H9 (cell line): Measurements from ENCODE around the gene FAM219B. TPM values are rescaled to one million over a fixed set of nuclear protein-coding genes. Genes with fewer than 3 reads are reported as not detected.

ENCODE experiments used
- DNase-seq: peaks from one replicate; pipeline ENCODE4 v3.0.0-alpha.2; 2017
- H2AFZ ChIP-seq: one replicate; pipeline ENCODE4 v1.6.1; 2013; ENCODE audit warnings: mild to moderate bottlenecking, low read length, control low read depth, moderate library complexity
- H2AK5ac ChIP-seq: 2 replicates; pipeline ENCODE4 v1.6.1; 2013; ENCODE audit warnings: low read length, control low read depth, mixed read lengths; ENCODE audit not compliant: insufficient read length
- H2BK120ac ChIP-seq: one replicate; pipeline ENCODE4 v1.6.1; 2013; ENCODE audit warnings: low read depth, mild to moderate bottlenecking, low read length, control low read depth, inconsistent platforms; ENCODE audit not compliant: poor library complexity, severe bottlenecking
- H2BK12ac ChIP-seq: 2 replicates; pipeline ENCODE4 v1.6.1; 2013; ENCODE audit warnings: low read length, control low read depth, mixed read lengths, low read depth; ENCODE audit not compliant: insufficient read length
- H2BK15ac ChIP-seq: 2 replicates; pipeline ENCODE4 v1.6.1; 2013; ENCODE audit warnings: low read depth, low read length, control low read depth
- H2BK20ac ChIP-seq: one replicate; pipeline ENCODE4 v1.6.1; 2013; ENCODE audit warnings: low read depth, mild to moderate bottlenecking, low read length, control low read depth, inconsistent platforms; ENCODE audit not compliant: poor library complexity, severe bottlenecking
- H2BK5ac ChIP-seq: 2 replicates; pipeline ENCODE4 v1.6.1; 2013; ENCODE audit warnings: low read length, control low read depth, mixed read lengths; ENCODE audit not compliant: insufficient read length
- H3K14ac ChIP-seq: 2 replicates; pipeline ENCODE4 v1.6.1; 2013; ENCODE audit warnings: low read length, control low read depth; ENCODE audit not compliant: insufficient read depth
- H3K18ac ChIP-seq: 2 replicates; pipeline ENCODE4 v1.6.1; 2013; ENCODE audit warnings: low read depth, mild to moderate bottlenecking, mixed read lengths, low read length, control low read depth; ENCODE audit not compliant: insufficient read length
- H3K23ac ChIP-seq: 2 replicates; pipeline ENCODE4 v1.6.1; 2013; ENCODE audit warnings: low read length, control low read depth, mixed read lengths, low read depth; ENCODE audit not compliant: insufficient read length
- H3K23me2 ChIP-seq: 2 replicates; pipeline ENCODE4 v1.6.1; 2013; ENCODE audit warnings: low read depth, mild to moderate bottlenecking, mixed read lengths, low read length, control low read depth; ENCODE audit not compliant: insufficient read length, poor library complexity, severe bottlenecking
- H3K27ac ChIP-seq: 2 replicates; pipeline ENCODE4 v1.5.1; 2013; ENCODE audit warnings: low read length, control low read depth, mixed read lengths, low read depth; ENCODE audit not compliant: insufficient read length
- H3K27me3 ChIP-seq: 2 replicates; pipeline ENCODE4 v1.6.1; 2013; ENCODE audit warnings: low read length, control low read depth, inconsistent platforms; ENCODE audit not compliant: insufficient read depth
- H3K4ac ChIP-seq: 2 replicates; pipeline ENCODE4 v1.6.1; 2013; ENCODE audit warnings: low read depth, mild to moderate bottlenecking, control low read depth, inconsistent platforms, low read length, moderate library complexity
- H3K4me1 ChIP-seq: 2 replicates; pipeline ENCODE4 v1.6.1; 2013; ENCODE audit warnings: low read length, control low read depth, inconsistent platforms; ENCODE audit not compliant: insufficient read depth
- H3K4me2 ChIP-seq: 2 replicates; pipeline ENCODE4 v1.6.1; 2013; ENCODE audit warnings: low read length, control low read depth, mixed read lengths; ENCODE audit not compliant: insufficient read length, insufficient read depth
- H3K56ac ChIP-seq: 2 replicates; pipeline ENCODE4 v1.6.1; 2013; ENCODE audit warnings: low read depth, mild to moderate bottlenecking, mixed read lengths, low read length, control low read depth; ENCODE audit not compliant: insufficient read length
- H3K79me1 ChIP-seq: 2 replicates; pipeline ENCODE4 v1.6.1; 2013; ENCODE audit warnings: low read depth, mild to moderate bottlenecking, moderate library complexity, low read length, control low read depth, inconsistent platforms; ENCODE audit not compliant: insufficient read depth, poor library complexity, severe bottlenecking
- H3K79me2 ChIP-seq: 2 replicates; pipeline ENCODE4 v1.6.1; 2013; ENCODE audit warnings: low read length, control low read depth, inconsistent platforms; ENCODE audit not compliant: insufficient read depth
- H3K9ac ChIP-seq: 2 replicates; pipeline ENCODE4 v1.6.1; 2013; ENCODE audit warnings: low read length, control low read depth, mixed read lengths; ENCODE audit not compliant: insufficient read length; ENCODE audit errors: extremely low read depth
- H3K9me3 ChIP-seq: one replicate; pipeline ENCODE4 v1.6.1; 2013; ENCODE audit warnings: low read depth, low read length, inconsistent platforms; ENCODE audit not compliant: control insufficient read depth
- H3T11ph ChIP-seq: one replicate; pipeline ENCODE4 v1.6.1; 2013; ENCODE audit warnings: mild to moderate bottlenecking, low read length, control low read depth, inconsistent platforms
- H4K20me1 ChIP-seq: one replicate; pipeline ENCODE4 v1.6.1; 2013; ENCODE audit not compliant: control insufficient read depth, insufficient read length, insufficient read depth
- H4K5ac ChIP-seq: 2 replicates; pipeline ENCODE4 v1.6.1; 2013; ENCODE audit warnings: low read depth, mild to moderate bottlenecking, mixed read lengths, low read length, control low read depth; ENCODE audit not compliant: insufficient read length
- H4K8ac ChIP-seq: replicated peaks from 2 replicates; pipeline ENCODE4 v1.6.1; 2013; ENCODE audit warnings: low read length, control low read depth, mixed read lengths, low read depth; ENCODE audit not compliant: insufficient read length
- H4K91ac ChIP-seq: 2 replicates; pipeline ENCODE4 v1.6.1; 2013; ENCODE audit warnings: low read depth, mild to moderate bottlenecking, moderate library complexity, mixed read lengths, low read length, control low read depth; ENCODE audit not compliant: insufficient read length
- H3K27ac Mint-ChIP-seq, 3 experiments: 2 replicates in 2 of 3; 3 replicates in 1 of 3; pipeline ENCODE4 v1.8.0; 2020 to 2021; ENCODE audit warnings: mixed read lengths in 3 of 3, mild to moderate bottlenecking in 1 of 3, moderate library complexity in 1 of 3
- H3K27me3 Mint-ChIP-seq: 2 replicates; pipeline ENCODE4 v1.8.0; 2021; ENCODE audit warnings: low read depth, mild to moderate bottlenecking, moderate library complexity, mixed read lengths
- H3K36me3 Mint-ChIP-seq, 3 experiments: 2 replicates in 2 of 3; 3 replicates in 1 of 3; pipeline ENCODE4 v1.8.0; 2020 to 2021; ENCODE audit warnings: low read depth in 3 of 3, mixed read lengths in 3 of 3; ENCODE audit not compliant: insufficient read depth in 1 of 3
- H3K4me1 Mint-ChIP-seq, 2 experiments: 2 replicates each; pipeline ENCODE4 v1.8.0; 2020; ENCODE audit warnings: mixed read lengths in 2 of 2
- H3K4me3 Mint-ChIP-seq, 2 experiments: 2 replicates in 1 of 2; 3 replicates in 1 of 2; pipeline ENCODE4 v1.8.0; 2020 to 2021; ENCODE audit warnings: mild to moderate bottlenecking in 2 of 2, mixed read lengths in 2 of 2, moderate library complexity in 1 of 2
- H3K9me3 Mint-ChIP-seq, 2 experiments: 2 replicates in 1 of 2; 3 replicates in 1 of 2; pipeline ENCODE4 v1.8.0; 2020; ENCODE audit warnings: mild to moderate bottlenecking in 2 of 2, mixed read lengths in 2 of 2, moderate library complexity in 1 of 2
- CTCF ChIP-seq: fragments of 200-600 bp; sonication (generic); conservative IDR thresholded peaks from 3 replicates; pipeline ENCODE4 v1.8.0; 2021; ENCODE audit warnings: antibody characterized with exemption, mild to moderate bottlenecking
- WGBS: extraction: QIAGEN DNeasy Blood & Tissue Kit; methylation state at CpG from one replicate; pipeline ENCODE4 v1.1.7; 2013; ENCODE audit warnings: missing lambda C conversion rate, low lambda C conversion rate, mixed read lengths; ENCODE audit not compliant: insufficient read length; ENCODE audit errors: extremely low coverage; 5-methylcytosine and 5-hydroxymethylcytosine counted together
- total RNA-seq: library from RNA; stranded (reverse); gene quantifications from 2 replicates; pipeline ENCODE4 v1.2.1, GENCODE V29; 2021

FAM219B gene
- total RNA-seq, 1 experiment from 2014 or later: 60.3 TPM

GRCh38 chr15:74892313-74892712 is 14.3 kb downstream of the FAM219B start:
- no peak overlapping the region for H2BK15ac ChIP-seq
- Mint-ChIP-seq H3K27ac (no peak overlapping the region), H3K27me3 (no peaks in the 10 kb centered on the region), H3K9me3 (no peaks in the 10 kb centered on the region; a peak in 1 of 5 replicates), H3K4me3 (no peak overlapping the region; a peak in 1 of 5 replicates), H3K4me1 (peaks cover 19 to 23% of the 10 kb centered on the region in 2 experiments), H3K36me3 (peaks cover 15 to 39% (median 36%) of the 10 kb centered on the region in 3 experiments; a peak in 6 of 7 replicates)
- H3K27me3 ChIP-seq: no peaks in the 10 kb centered on the region
- no CpG with 5 or more reads among the region's 3 CpGs for WGBS
- no peak overlapping the region for H3K4ac ChIP-seq
- no peaks in the 10 kb centered on the region for H3K79me1 ChIP-seq
- H3K27ac ChIP-seq: no peak overlapping the region
- no peaks in the 10 kb centered on the region for H3K79me2 ChIP-seq
- no peak overlapping the region for H3K23ac ChIP-seq
- H2BK12ac ChIP-seq: no peak overlapping the region
- no peaks in the 10 kb centered on the region for H3K4me1 ChIP-seq
- H4K91ac ChIP-seq: no peak overlapping the region
- H4K20me1 ChIP-seq: no peaks in the 10 kb centered on the region
- no peak overlapping the region for H2AK5ac ChIP-seq
- no peak overlapping the region for H3T11ph ChIP-seq
- H4K8ac ChIP-seq: no peak overlapping the region
- H3K14ac ChIP-seq: no peak overlapping the region
- H2AFZ ChIP-seq: no peak overlapping the region
- no peak overlapping the region for H3K4me2 ChIP-seq
- no peak overlapping the region for H3K18ac ChIP-seq
- no peak overlapping the region for H3K9ac ChIP-seq
- no peak overlapping the region for H3K56ac ChIP-seq
- H4K5ac ChIP-seq: no peak overlapping the region
- no peak overlapping the region for H2BK5ac ChIP-seq
- H2BK120ac ChIP-seq: no peak overlapping the region
- DNase-seq: no peak
- H2BK20ac ChIP-seq: no peak overlapping the region
- H3K9me3 ChIP-seq: no peaks in the 10 kb centered on the region
- H3K23me2 ChIP-seq: peaks cover 11% of the 10 kb centered on the region
- TF ChIP-seq CTCF: no peak
